ENCODE results near the gene ADCK1.

The ADCK1 gene

DNA sequence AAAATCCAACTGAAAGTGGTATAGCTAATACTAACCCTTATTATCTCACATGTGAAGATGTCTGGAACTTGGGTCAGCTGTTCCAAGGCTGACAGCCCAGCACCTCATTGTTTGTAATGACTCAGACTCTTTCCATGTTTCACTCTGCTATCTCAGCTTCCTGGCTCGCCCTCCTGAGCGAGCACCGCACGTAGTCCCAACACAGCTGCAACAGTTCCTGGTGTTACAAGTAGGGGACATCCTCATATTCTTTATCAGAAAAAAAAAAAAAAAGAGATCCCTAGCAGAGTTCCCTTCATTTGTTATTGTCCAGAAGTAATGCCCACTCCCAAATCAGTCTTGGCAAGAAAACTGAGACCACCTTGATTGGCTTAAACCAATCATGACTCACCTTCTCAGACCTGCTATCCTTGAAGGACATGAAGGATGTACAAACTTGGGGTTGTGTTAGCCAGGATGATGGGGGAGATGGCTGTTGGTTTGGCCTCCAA is 92.5 kb downstream of the ADCK1 start:
- Histone ChIP-seq H3K9ac (ENCODE audit: insufficient read length, low read depth) (no peak overlapping the region), H3K27me3 (ENCODE audit: insufficient read depth, insufficient read length) (no peaks in the 10 kb centered on the region), H3K4me1 (ENCODE audit: insufficient read depth, insufficient read length) (no peaks in the 10 kb centered on the region), H3K9me3 (ENCODE audit: insufficient read depth, low read length) (no peaks in the 10 kb centered on the region; the same call in 1 of the 2 replicates), H3K4me3 (ENCODE audit: insufficient read length, low read depth) (no peak overlapping the region), H3K36me3 (ENCODE audit: insufficient read depth, insufficient read length, low read length) (peaks cover 4% of the 10 kb centered on the region)
- DNase-seq (ENCODE audit: low read depth, low spot score) = no peak
- TF ChIP-seq ZNF274 (IDR thresholded peaks at IDR 0.05; ENCODE audit: low read depth, low read length) = no peak
- no peak for TF ChIP-seq YY1 (IDR thresholded peaks at IDR 0.05; ENCODE audit: insufficient read depth, insufficient read length)
- no peak for TF ChIP-seq SUZ12 (IDR thresholded peaks at IDR 0.05; ENCODE audit: extremely low read depth, insufficient read depth, insufficient read length)

DNA sequence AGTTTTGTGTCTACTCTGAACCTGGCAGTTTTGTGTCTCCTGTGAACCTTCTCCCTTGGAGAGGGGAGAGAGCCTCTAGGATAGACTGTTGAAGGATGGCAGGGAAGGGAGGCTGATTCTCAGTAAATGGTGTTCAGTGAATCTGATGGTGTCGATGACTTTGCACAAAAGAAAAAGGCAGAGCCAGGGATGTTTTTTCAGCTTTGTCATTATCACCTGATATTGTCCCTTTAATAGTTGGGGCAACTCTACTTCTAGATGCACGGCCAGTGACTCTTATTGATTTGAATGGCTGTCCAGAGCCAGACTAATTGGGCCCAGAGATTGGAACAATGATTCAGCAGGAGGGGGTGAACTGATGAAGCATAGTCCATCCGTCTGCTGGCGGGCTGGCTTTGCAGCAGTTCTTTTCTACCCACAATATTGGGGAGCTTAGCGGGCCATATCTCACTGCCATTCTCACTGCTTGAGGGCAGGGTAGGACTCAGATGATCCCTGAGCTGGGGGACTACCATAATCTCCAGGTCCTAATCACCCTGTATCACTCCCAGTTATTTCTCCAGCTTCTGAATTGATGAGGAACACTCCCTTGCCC is 93.1 kb downstream of the ADCK1 start:
- H3K9me3 ChIP-seq (ENCODE audit: insufficient read depth, low read length) = no peaks in the 10 kb centered on the region; the same call in 1 of the 2 replicates
- H3K27me3 ChIP-seq (ENCODE audit: insufficient read depth, insufficient read length) = no peaks in the 10 kb centered on the region
- H3K36me3 ChIP-seq (ENCODE audit: insufficient read depth, insufficient read length, low read length) = no peaks in the 10 kb centered on the region
- H3K4me3 ChIP-seq (ENCODE audit: insufficient read length, low read depth) = no peak overlapping the region
- no peaks in the 10 kb centered on the region for H3K4me1 ChIP-seq (ENCODE audit: insufficient read depth, insufficient read length)
- DNase-seq (ENCODE audit: low read depth, low spot score) = no peak
- TF ChIP-seq ZNF274 (IDR thresholded peaks at IDR 0.05; ENCODE audit: low read depth, low read length) (no peak), YY1 (IDR thresholded peaks at IDR 0.05; ENCODE audit: insufficient read depth, insufficient read length) (no peak), SUZ12 (IDR thresholded peaks at IDR 0.05; ENCODE audit: extremely low read depth, insufficient read depth, insufficient read length) (no peak)
- H3K9ac ChIP-seq (ENCODE audit: insufficient read length, low read depth) = no peak overlapping the region

DNA sequence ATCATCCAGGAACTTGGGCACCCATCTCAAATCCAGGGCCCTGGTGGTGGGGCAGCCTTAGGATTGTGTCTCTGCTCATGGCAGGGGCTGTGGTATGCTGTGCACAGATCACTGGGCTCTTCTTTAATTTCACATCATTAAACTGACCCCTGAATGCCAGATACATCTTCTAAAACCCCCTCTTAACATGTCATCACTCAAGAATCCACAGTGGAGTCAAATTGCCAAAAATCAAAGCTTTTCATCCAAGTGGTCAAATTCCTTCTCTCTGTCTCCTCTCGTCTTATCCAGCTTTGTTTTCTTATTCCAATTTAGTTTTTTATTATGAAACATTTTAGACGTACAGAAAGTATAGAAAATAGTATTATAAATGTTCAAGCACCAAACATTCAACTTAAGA is 97.5 kb downstream of the ADCK1 start:
- peaks cover 2% of the 10 kb centered on the region for H3K36me3 ChIP-seq (ENCODE audit: insufficient read depth, insufficient read length, low read length)
- H3K9me3 ChIP-seq (ENCODE audit: insufficient read depth, low read length) = no peaks in the 10 kb centered on the region
- H3K9ac ChIP-seq (ENCODE audit: insufficient read length, low read depth) = no peak overlapping the region
- no peaks in the 10 kb centered on the region for H3K27me3 ChIP-seq (ENCODE audit: insufficient read depth, insufficient read length)
- no peak overlapping the region for H3K4me3 ChIP-seq (ENCODE audit: insufficient read length, low read depth)
- no peak for DNase-seq (ENCODE audit: low read depth, low spot score)
- H3K4me1 ChIP-seq (ENCODE audit: insufficient read depth, insufficient read length) = no peaks in the 10 kb centered on the region
- TF ChIP-seq ZNF274 (IDR thresholded peaks at IDR 0.05; ENCODE audit: low read depth, low read length) (no peak), SUZ12 (IDR thresholded peaks at IDR 0.05; ENCODE audit: extremely low read depth, insufficient read depth, insufficient read length) (no peak), YY1 (IDR thresholded peaks at IDR 0.05; ENCODE audit: insufficient read depth, insufficient read length) (no peak)

DNA sequence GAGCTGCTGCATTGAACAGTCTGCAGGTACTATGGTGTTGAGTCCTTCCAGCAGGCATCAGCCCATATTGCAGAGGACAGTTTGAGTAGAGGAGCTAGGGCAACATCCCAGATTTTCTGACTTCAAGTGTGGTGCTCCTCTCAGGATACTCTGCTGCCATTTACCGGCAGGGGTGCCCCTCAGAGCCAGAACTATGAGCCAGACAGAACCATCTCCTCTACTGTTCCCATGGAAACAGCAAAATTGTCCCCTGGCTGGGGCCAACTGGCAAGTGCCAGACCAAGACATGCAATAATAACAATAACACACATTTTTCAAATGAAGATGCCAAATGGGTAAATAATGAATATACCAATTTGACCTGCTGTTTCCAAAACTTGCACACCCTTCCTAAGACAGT is 102.9 kb downstream of the ADCK1 start:
- no peak overlapping the region for H3K9ac ChIP-seq (ENCODE audit: insufficient read length, low read depth)
- TF ChIP-seq YY1 (IDR thresholded peaks at IDR 0.05; ENCODE audit: insufficient read depth, insufficient read length) = no peak
- TF ChIP-seq SUZ12 (IDR thresholded peaks at IDR 0.05; ENCODE audit: extremely low read depth, insufficient read depth, insufficient read length) = no peak
- no peak for TF ChIP-seq ZNF274 (IDR thresholded peaks at IDR 0.05; ENCODE audit: low read depth, low read length)
- no peaks in the 10 kb centered on the region for H3K27me3 ChIP-seq (ENCODE audit: insufficient read depth, insufficient read length)
- peaks cover 2% of the 10 kb centered on the region for H3K36me3 ChIP-seq (ENCODE audit: insufficient read depth, insufficient read length, low read length)
- no peak for DNase-seq (ENCODE audit: low read depth, low spot score)
- no peak overlapping the region for H3K4me3 ChIP-seq (ENCODE audit: insufficient read length, low read depth)
- peaks cover 2% of the 10 kb centered on the region for H3K4me1 ChIP-seq (ENCODE audit: insufficient read depth, insufficient read length)
- no peaks in the 10 kb centered on the region for H3K9me3 ChIP-seq (ENCODE audit: insufficient read depth, low read length)

DNA sequence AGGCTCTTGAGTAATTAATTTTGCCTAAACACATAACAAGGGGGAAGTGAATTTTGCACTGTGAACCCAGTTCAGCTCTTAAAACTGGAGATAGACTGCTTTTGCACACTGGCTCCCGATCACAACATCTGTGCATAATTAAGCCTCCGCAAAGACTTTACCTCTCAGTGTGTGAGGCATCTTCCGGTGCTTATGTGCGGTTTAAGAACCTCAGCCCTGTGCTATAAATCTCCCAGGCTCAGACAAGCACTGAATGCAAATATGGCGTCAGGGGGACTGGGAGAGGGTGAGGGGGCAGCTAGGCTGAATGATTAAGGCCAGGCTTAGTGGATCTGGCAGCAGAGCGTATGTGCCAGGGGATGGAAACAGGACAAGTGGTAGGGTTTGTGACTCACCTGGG is 103.3 kb downstream of the ADCK1 start:
- no peak overlapping the region for H3K4me3 ChIP-seq (ENCODE audit: insufficient read length, low read depth)
- TF ChIP-seq SUZ12 (IDR thresholded peaks at IDR 0.05; ENCODE audit: extremely low read depth, insufficient read depth, insufficient read length) (no peak), ZNF274 (IDR thresholded peaks at IDR 0.05; ENCODE audit: low read depth, low read length) (no peak), YY1 (IDR thresholded peaks at IDR 0.05; ENCODE audit: insufficient read depth, insufficient read length) (no peak)
- H3K36me3 ChIP-seq (ENCODE audit: insufficient read depth, insufficient read length, low read length) = peaks cover 5% of the 10 kb centered on the region
- H3K27me3 ChIP-seq (ENCODE audit: insufficient read depth, insufficient read length) = no peaks in the 10 kb centered on the region
- H3K4me1 ChIP-seq (ENCODE audit: insufficient read depth, insufficient read length) = peaks cover 2% of the 10 kb centered on the region
- no peak for DNase-seq (ENCODE audit: low read depth, low spot score)
- no peak overlapping the region for H3K9ac ChIP-seq (ENCODE audit: insufficient read length, low read depth)
- no peaks in the 10 kb centered on the region for H3K9me3 ChIP-seq (ENCODE audit: insufficient read depth, low read length)

DNA sequence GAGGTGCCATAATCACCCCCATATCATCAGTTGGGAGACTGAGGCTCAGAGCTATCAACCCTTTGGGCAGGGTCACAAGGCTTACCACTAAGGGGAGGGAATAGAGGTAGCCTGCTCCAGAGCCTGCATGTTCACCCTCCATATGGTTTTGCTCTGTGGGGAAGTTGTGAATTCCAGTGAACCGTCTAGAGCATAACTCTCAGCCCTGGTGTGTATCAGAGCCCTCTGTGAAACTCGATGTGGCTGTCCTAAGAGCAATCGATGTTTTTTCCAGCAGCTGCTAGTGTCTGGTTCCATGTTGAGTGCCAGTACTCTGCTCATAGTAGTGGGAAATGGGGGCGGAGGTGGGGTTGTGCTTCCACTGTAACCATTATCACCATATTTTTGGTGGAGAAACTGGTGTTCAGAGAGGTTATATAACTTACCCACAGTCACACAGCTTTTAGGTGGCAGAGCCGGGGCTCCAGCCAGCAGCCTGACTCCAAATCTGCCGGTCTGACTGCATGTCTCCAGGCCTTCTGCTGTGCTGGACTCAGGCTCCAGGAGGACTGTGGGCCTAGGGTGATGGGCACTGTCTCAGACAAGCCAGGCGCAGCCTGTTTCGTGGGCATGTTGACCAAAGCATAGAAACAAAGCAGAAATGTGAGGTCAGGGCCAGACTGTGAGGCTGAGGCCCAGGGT is 104.2 kb downstream of the ADCK1 start:
- Histone ChIP-seq H3K27me3 (ENCODE audit: insufficient read depth, insufficient read length) (no peaks in the 10 kb centered on the region), H3K4me1 (ENCODE audit: insufficient read depth, insufficient read length) (peaks cover 2% of the 10 kb centered on the region), H3K9ac (ENCODE audit: insufficient read length, low read depth) (no peak overlapping the region), H3K9me3 (ENCODE audit: insufficient read depth, low read length) (no peaks in the 10 kb centered on the region), H3K4me3 (ENCODE audit: insufficient read length, low read depth) (no peak overlapping the region), H3K36me3 (ENCODE audit: insufficient read depth, insufficient read length, low read length) (peaks cover 5% of the 10 kb centered on the region)
- TF ChIP-seq SUZ12 (IDR thresholded peaks at IDR 0.05; ENCODE audit: extremely low read depth, insufficient read depth, insufficient read length) = no peak
- no peak for DNase-seq (ENCODE audit: low read depth, low spot score)

DNA sequence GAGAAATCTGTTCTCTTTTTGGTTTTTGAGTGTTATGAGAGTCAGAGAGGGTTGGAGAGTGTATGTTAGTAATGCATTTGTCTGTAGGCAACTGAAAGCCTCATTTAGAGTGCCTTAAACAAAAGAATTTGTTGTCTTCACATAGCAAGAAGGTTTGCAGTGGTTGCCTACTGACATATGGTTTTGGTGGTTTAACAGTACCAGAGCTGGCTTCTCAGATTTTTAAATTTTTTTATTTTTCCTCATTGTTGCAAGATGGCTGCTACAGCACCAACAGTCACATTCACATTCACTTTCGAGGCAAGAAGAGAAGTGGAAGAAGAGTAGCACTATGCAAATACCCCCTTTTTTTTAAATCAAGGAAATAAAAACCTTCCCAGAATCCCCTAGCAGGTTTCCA is 106.5 kb downstream of the ADCK1 start:
- Histone ChIP-seq H3K4me3 (ENCODE audit: insufficient read length, low read depth) (no peak overlapping the region), H3K4me1 (ENCODE audit: insufficient read depth, insufficient read length) (peaks cover 2% of the 10 kb centered on the region), H3K27me3 (ENCODE audit: insufficient read depth, insufficient read length) (no peaks in the 10 kb centered on the region), H3K9ac (ENCODE audit: insufficient read length, low read depth) (no peak overlapping the region), H3K36me3 (ENCODE audit: insufficient read depth, insufficient read length, low read length) (peaks cover 8% of the 10 kb centered on the region), H3K9me3 (ENCODE audit: insufficient read depth, low read length) (no peaks in the 10 kb centered on the region)
- DNase-seq (ENCODE audit: low read depth, low spot score) = no peak
- TF ChIP-seq ZNF274 (IDR thresholded peaks at IDR 0.05; ENCODE audit: low read depth, low read length) (no peak), YY1 (IDR thresholded peaks at IDR 0.05; ENCODE audit: insufficient read depth, insufficient read length) (no peak), SUZ12 (IDR thresholded peaks at IDR 0.05; ENCODE audit: extremely low read depth, insufficient read depth, insufficient read length) (no peak)

Data from NT2/D1 (cell line).